Measurements from ENCODE around the gene PAFAH2. TPM values are rescaled to one million over a fixed set of nuclear protein-coding genes. Genes with fewer than 3 reads are reported as not detected.

Gene PAFAH2
- 9.8 and 11.1 TPM in 2 replicates for total RNA-seq

GRCh38 chr1:25997828-25998761 lies at the start of gene PAFAH2:
PAFAH2 (minus strand) TSS chr1:25998063; CDS start chr1:25990816, 7,247 bp downstream.
- intact Hi-C loops (cut with micrococcal nuclease) = loop anchor here (1.0 to 2.0 kb wide), 15 partner anchors 8 to 766 kb away; partner anchors contain the start of genes AUNIP, CEP85, MACO1 and RSRP1

- intact Hi-C loops (cut with micrococcal nuclease) = no loop called here
Observed at GRCh38 chr1:26047278-26047874, 49.5 kb upstream of the PAFAH2 start.

- intact Hi-C loops (cut with micrococcal nuclease) = no loop called here
Observed at GRCh38 chr1:26046246-26047095, 48.6 kb upstream of the PAFAH2 start.

GRCh38 chr1:26045722-26046245 lies 47.9 kb upstream of the PAFAH2 start, which contains the start of gene SLC30A2:
SLC30A2 (minus strand) TSS chr1:26046118; CDS start chr1:26045896, 222 bp downstream.
- intact Hi-C loops (cut with micrococcal nuclease) = no loop called here

GRCh38 chr1:26044971-26045721 lies 47.3 kb upstream of the PAFAH2 start:
- intact Hi-C loops (cut with micrococcal nuclease) = no loop called here

- intact Hi-C loops (cut with micrococcal nuclease) = no loop called here
Observed at GRCh38 chr1:26044414-26044813, 46.6 kb upstream of the PAFAH2 start.

GRCh38 chr1:26043765-26044164 lies 45.9 kb upstream of the PAFAH2 start:
- intact Hi-C loops (cut with micrococcal nuclease) = no loop called here

- intact Hi-C loops (cut with micrococcal nuclease) = no loop called here
Observed at GRCh38 chr1:26041978-26042377, 44.1 kb upstream of the PAFAH2 start.

GRCh38 chr1:26041401-26041800 lies 43.5 kb upstream of the PAFAH2 start:
- intact Hi-C loops (cut with micrococcal nuclease) = no loop called here

GRCh38 chr1:26038904-26039303 lies 41.0 kb upstream of the PAFAH2 start:
- intact Hi-C loops (cut with micrococcal nuclease) = loop anchor here (5.0 kb wide), 2 partner anchors 378 to 393 kb away; partner anchors contain the start of gene DHDDS

- intact Hi-C loops (cut with micrococcal nuclease) = loop anchor here (5.0 kb wide), 2 partner anchors 379 to 394 kb away; partner anchors contain the start of gene DHDDS
Observed at GRCh38 chr1:26038477-26038876, 40.6 kb upstream of the PAFAH2 start.

- intact Hi-C loops (cut with micrococcal nuclease) = loop anchor here (5.0 kb wide), 2 partner anchors 379 to 394 kb away; partner anchors contain the start of gene DHDDS
Observed at GRCh38 chr1:26037904-26038303, 40.0 kb upstream of the PAFAH2 start.

GRCh38 chr1:26036756-26037281 lies 39.0 kb upstream of the PAFAH2 start:
- intact Hi-C loops (cut with micrococcal nuclease) = loop anchor here (1.0 to 5.0 kb wide), 4 partner anchors 73 to 395 kb away; partner anchors contain the start of gene DHDDS

GRCh38 chr1:26035959-26036755 lies 38.3 kb upstream of the PAFAH2 start:
- intact Hi-C loops (cut with micrococcal nuclease) = loop anchor here (1.0 to 5.0 kb wide), 12 partner anchors 38 to 396 kb away; partner anchors contain the start of genes AUNIP, CEP85, DHDDS and MTFR1L

- intact Hi-C loops (cut with micrococcal nuclease) = loop anchor here (1.0 to 5.0 kb wide), 10 partner anchors 37 to 397 kb away; partner anchors contain the start of genes AUNIP, CEP85, DHDDS and MTFR1L
Observed at GRCh38 chr1:26035203-26035958, 37.5 kb upstream of the PAFAH2 start.

- intact Hi-C loops (cut with micrococcal nuclease) = loop anchor here (1.0 to 5.0 kb wide), 10 partner anchors 36 to 398 kb away; partner anchors contain the start of genes AUNIP, CEP85, DHDDS and MTFR1L
Observed at GRCh38 chr1:26034504-26035202, 36.8 kb upstream of the PAFAH2 start.

Data from T-helper 1 cell treated with Interleukin-12 subunit alpha and Interleukin-12 subunit beta and Interleukin-4 antibody, amounts not matched to agents 30 ng/mL and 1 ng/mL, for 36 hours (primary cell).